Stimulated activated CD4-positive, alpha-beta T cell treated with anti-CD3 and anti-CD28 coated beads, Interleukin-4, amount 100 ng/mL, for 48 hours (primary cell): ENCODE data around the gene SNX30.
"Not testable (repeated sequence)": the region's sequence is repeated elsewhere in the genome, so short reads cannot be mapped to it uniquely, and the experiment has no call there.

ENCODE experiments used
- DNase-seq, 2 donors: peaks; one replicate each; pipeline ENCODE4 v3.0.0-alpha.2; 2020; ENCODE audit warnings: low read depth in 2 of 2

The SNX30 gene

GRCh38 chr9:112750016-112750763 lies at the start of gene SNX30:
SNX30 (plus strand) TSS chr9:112750760; CDS start chr9:112751002, 242 bp downstream.
- DNase-seq = peak; percentile 54 to 66

GRCh38 chr9:112703304-112703703 lies 47.3 kb upstream of the SNX30 start:
- DNase-seq = no peak

GRCh38 chr9:112705768-112706427 lies 44.7 kb upstream of the SNX30 start:
- DNase-seq = no peak

GRCh38 chr9:112711050-112711689 lies 39.4 kb upstream of the SNX30 start:
- DNase-seq = no peak

- no peak for DNase-seq
Observed at GRCh38 chr9:112712678-112713077, 37.9 kb upstream of the SNX30 start.

- DNase-seq = peak; percentile 93 to 95
Observed at GRCh38 chr9:112717661-112718331, 32.8 kb upstream of the SNX30 start, which contains the start of gene INIP. INIP (minus strand) TSS chr9:112718117; CDS start chr9:112716485, 1,632 bp downstream.

GRCh38 chr9:112719241-112719691 lies 31.3 kb upstream of the SNX30 start:
- DNase-seq = no peak

- no peak for DNase-seq
Observed at GRCh38 chr9:112719696-112720095, 30.9 kb upstream of the SNX30 start.

GRCh38 chr9:112720113-112720780 lies 30.3 kb upstream of the SNX30 start:
- DNase-seq = no peak

- not testable (repeated sequence) for DNase-seq
Observed at GRCh38 chr9:112722749-112723148, 27.8 kb upstream of the SNX30 start.

- no peak for DNase-seq
Observed at GRCh38 chr9:112725961-112726360, 24.6 kb upstream of the SNX30 start.

GRCh38 chr9:112726428-112726827 lies 24.1 kb upstream of the SNX30 start:
- no peak for DNase-seq

GRCh38 chr9:112728401-112728800 lies 22.2 kb upstream of the SNX30 start:
- DNase-seq = no peak

- no peak for DNase-seq
Observed at GRCh38 chr9:112731971-112732370, 18.6 kb upstream of the SNX30 start.

GRCh38 chr9:112734892-112735291 lies 15.7 kb upstream of the SNX30 start:
- no peak for DNase-seq

- no peak for DNase-seq
Observed at GRCh38 chr9:112743216-112743836, 7.2 kb upstream of the SNX30 start.

- no peak for DNase-seq
Observed at GRCh38 chr9:112744177-112744576, 6.4 kb upstream of the SNX30 start.

- no peak for DNase-seq
Observed at GRCh38 chr9:112747094-112747493, 3.5 kb upstream of the SNX30 start.

GRCh38 chr9:112750764-112751055 lies 150 bp downstream of the SNX30 start:
- DNase-seq = no peak

GRCh38 chr9:112751056-112751795 lies 666 bp downstream of the SNX30 start:
- peak in 1 of 2 donors; percentile 38 for DNase-seq
